Vagina (tissue), 2 donors: ENCODE data around the gene CNEP1R1.

Experiments used
- CTCF ChIP-seq, 3 experiments: fragments of 450-650 bp in 2 of 3; fragments of 200-600 bp in 1 of 3; sonication (generic) in 1 of 3; IDR thresholded peaks; one replicate each; pipeline ENCODE4 v1.5.1; 2017 to 2019; ENCODE audit warnings: antibody characterized with exemption in 3 of 3, mild to moderate bottlenecking in 2 of 3, moderate library complexity in 2 of 3
- POLR2A ChIP-seq, 2 donors: fragments of 450-650 bp; IDR thresholded peaks; one replicate each; pipeline ENCODE4 v1.6.1; 2017; ENCODE audit warnings: antibody characterized with exemption in 2 of 2, mild to moderate bottlenecking in 2 of 2, moderate library complexity in 2 of 2
- POLR2AphosphoS5 ChIP-seq, 2 donors: sonication (generic); formaldehyde crosslinking; IDR thresholded peaks; one replicate each; pipeline ENCODE4 v1.9.0; 2017; ENCODE audit warnings: antibody characterized with exemption in 2 of 2, mild to moderate bottlenecking in 2 of 2, low read depth in 1 of 2; ENCODE audit not compliant: insufficient read depth in 1 of 2

DNA sequence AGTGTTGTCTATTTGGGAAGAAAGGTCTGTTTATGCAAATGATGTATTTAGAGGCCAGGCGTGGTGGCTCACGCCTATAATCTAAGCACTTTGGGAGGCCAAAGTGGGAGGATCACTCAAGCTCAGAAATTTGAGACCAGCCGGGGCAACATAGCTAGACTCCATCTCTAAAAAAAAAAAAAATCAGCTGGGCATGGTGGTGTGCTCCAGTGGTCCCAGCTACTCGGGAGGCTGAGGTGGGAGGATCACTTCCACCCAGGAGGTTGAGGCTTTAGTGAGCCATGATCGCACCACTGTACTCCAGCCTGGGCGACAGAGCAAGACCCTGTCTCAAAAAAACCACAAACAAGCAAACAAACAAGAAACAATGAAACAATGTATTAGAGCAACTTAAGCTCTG lies 21.8 kb downstream of the CNEP1R1 start:
- TF ChIP-seq POLR2AphosphoS5 (IDR thresholded peaks at IDR 0.05; ENCODE audit: insufficient read depth in 1 of 2, low read depth in 1 of 2) (no peak), POLR2A (IDR thresholded peaks at IDR 0.05) (no peak), CTCF (IDR thresholded peaks at IDR 0.05) (no peak)
